ENCODE measurements around the gene CRADD.
"Not testable (repeated sequence)": the region's sequence is repeated elsewhere in the genome, so short reads cannot be mapped to it uniquely, and the experiment has no call there.

Gene CRADD

DNA sequence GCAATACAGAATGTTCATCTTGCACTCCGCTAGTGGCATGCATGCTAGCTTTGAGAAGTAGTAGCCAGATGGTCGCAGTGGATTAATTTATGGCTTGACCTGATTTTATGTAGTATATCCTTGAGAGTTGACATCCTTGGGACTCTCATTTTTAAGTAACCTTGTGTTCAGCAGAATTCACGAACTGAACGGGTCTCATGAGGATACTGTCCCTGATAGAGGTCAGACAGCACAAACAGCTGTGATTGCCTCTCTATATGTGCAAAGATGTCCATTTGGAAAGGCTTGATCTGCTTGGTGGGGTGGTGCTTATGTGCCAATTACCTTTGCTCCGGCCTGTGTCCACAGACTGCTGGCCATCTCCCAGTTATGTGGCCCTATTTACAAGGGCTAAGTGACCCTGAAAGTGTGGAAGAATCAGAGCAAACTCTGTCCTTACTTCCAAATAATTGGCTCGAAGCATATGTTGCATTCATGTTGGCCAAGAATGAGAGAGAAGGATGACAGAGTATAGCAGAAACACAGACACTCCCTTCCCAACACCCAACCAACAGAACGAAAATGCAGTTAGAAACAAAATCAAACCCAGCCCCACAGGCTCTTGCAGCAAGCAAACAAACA lies 167.1 kb downstream of the CRADD start:
- no peak for DNase-seq (ENCODE audit: low read depth)

DNA sequence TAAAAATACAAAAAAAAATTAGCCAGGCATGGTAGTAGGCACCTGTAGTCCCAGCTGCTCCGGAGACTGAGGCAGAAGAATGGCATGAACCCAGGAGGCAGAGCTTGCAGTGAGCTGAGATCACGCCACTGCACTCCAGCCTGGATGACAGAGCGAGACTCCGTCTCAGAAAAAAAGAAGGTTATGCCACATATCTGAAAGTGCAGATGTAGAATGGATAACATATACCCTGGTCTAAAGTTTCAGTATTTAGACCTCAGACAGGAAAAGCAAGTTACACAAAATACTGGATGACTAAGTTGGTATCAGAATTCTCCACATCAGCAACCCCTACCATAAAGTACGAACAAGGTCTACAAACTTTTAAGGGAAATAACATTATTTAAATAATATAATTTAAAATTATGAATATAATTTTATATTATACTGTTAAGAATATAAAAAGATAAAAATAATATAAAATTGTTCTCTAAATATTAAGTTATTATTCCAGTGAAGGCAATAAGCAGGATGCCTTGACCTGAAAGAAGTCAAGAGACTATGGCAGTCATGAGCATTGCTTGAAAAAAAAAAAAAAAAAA lies 169.9 kb downstream of the CRADD start:
- DNase-seq (ENCODE audit: low read depth) = no peak

DNA sequence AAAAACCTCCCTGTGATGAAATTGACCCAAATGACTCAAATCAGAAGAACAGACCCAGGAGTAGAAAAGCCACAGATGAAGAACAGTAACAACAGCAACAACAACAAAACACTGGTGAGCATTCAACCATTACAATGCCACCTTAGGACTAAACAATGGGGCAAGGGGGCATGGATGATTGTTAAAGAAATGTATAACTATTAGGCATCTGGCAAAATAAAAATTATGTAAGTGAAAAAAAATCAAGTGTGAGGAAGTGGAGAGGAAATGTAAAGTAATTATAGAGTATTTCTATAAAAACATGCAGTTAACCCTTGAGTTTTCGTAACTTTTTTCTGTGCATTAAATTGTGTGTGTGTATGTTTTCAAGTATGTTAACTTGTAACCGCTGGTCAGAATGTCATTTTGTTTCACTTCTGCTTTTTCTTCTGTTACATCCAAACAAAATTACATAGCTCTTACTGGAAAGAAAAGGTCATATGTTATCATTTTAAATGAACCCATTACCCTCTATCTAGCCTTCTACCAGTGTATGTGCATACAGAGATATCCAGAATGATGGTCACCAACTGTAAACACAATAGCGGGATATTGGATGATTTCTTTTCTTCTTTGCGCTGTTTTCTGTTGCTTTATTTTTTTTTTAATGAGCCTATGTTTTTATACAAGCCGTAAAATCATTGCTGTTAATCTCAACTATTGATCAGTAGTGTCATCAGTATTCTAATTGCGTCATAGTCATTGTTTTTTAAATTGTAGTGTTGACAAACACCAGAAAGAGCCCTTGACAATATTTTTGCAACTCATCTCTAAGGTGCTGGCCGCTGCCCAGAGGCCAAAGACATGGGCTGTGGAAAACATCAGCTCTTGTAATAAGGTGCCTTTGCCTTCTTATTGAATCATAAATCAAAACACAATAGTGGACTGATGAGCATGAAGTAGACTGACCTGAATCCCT lies 170.6 kb downstream of the CRADD start:
- no peak for DNase-seq (ENCODE audit: low read depth)

DNA sequence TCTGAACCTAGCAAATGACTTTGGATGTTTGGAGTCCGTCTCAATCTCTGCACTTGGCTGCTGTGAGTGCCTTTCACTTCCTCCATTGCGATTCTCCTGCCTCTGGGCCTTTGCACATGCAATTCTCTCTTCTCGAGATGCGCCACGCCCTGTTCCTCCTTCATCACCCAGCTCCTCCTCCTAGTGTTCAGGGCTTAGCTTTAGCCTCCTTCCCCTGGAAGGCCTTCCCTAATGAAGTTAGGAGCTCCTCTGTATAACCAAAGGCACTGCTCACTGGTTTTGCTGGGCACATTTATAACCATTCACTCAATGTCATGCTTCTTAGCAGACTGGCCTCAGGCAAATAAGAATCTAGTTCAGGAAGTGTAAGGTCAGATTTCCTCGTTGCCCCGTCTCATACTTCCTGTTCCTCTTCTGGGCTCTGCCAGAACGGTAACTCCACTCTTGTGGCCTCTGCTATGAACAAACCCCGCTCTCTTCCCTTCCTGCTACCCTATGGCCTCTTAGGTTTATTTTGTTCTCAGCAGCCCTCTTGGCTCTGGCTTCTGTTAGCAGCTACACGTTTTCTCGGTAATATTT lies 171.4 kb downstream of the CRADD start:
- no peak for DNase-seq (ENCODE audit: low read depth)

- no peak for DNase-seq (ENCODE audit: low read depth)
These were observed 172.8 kb downstream of the CRADD start for GRCh38 chr12:93849946-93850345.

- no peak for DNase-seq (ENCODE audit: low read depth)
These were observed 173.5 kb downstream of the CRADD start for GRCh38 chr12:93850481-93851256.

DNA sequence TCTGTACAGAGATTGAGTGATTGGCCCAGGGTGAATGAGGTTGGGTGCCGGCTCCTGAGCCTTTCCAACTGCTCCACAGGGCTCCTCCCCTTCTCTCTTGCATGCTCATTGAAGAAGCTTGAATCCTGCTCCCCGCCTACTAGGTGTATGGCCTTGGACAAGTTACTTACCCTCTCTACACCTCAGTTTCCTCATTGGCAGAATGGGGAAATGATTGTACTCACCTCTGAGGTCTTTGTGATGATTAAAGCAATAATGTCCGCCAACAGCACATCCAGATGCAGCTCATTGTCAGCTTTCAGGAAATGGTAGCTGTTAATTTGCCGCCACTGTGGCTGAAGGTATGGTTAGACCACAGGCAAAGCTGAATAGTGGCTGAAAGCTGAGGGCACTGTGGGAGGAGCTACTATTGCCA lies 174.1 kb downstream of the CRADD start:
- DNase-seq (ENCODE audit: low read depth) = peak; percentile 9

GRCh38 chr12:93852173-93852591 lies 175.0 kb downstream of the CRADD start:
- DNase-seq (ENCODE audit: low read depth) = no peak

- no peak for DNase-seq (ENCODE audit: low read depth)
These were observed 176.7 kb downstream of the CRADD start for GRCh38 chr12:93853698-93854478.

- DNase-seq (ENCODE audit: low read depth) = no peak
These were observed 178.1 kb downstream of the CRADD start for GRCh38 chr12:93855261-93855660.

- DNase-seq (ENCODE audit: low read depth) = no peak
These were observed 179.4 kb downstream of the CRADD start for GRCh38 chr12:93856611-93857010.

- no peak for DNase-seq (ENCODE audit: low read depth)
These were observed 180.2 kb downstream of the CRADD start for GRCh38 chr12:93857279-93857938.

DNA sequence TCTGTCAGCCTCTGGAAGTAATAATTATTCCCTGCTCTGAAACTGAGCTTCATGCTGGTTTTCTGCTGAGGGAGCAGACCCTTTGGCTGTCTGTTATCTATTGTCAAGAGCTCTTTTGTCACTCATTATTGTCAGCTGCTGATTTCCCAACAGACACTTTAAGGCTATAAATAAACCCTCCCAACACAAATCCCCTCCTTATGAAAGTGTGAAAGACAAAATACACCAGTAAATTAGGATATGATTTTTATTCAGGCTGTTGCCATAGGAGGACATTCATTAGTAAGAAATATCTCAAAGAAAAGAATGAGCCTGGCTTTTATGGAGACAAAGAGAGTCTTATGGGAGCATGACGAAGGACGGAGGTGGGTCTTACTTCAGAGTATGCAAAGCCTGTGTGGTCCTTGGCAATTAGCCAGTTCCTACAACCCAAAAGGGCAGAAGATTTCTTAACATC lies 180.8 kb downstream of the CRADD start:
- no peak for DNase-seq (ENCODE audit: low read depth)

DNA sequence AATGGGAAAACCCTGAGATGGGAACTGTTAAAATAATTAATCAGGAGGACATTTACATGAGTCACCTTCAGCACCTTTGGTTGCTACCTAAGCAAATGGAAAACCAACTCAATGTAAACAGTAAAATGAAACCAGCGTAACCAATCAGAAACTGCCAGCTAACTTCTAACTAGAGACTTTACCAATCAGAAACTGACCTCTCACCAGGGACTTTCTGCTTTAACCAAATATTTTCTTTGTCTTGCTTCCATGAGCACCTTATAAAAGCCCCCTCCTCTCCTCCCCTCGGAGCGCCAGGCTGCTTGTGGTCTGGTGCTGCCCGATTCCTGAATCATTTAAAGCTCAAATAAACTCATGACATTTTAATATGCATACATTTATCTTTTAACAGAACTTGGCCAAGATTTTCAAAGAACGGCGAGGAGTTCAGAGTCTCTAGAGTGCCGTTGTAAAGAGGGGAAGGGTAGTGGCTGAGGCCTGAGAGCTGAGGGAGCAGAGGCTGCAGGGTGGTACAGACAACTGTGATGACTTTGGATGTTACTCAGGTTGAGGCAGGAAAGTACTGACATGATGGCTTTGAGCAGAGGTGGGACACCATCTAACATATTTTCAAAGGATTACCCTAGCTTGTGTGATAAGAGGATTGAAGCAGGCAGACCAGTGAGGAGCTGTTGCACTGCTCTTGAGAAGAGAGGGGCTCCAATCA lies 183.6 kb downstream of the CRADD start:
- no peak for DNase-seq (ENCODE audit: low read depth)

- no peak for DNase-seq (ENCODE audit: low read depth)
These were observed 185.2 kb downstream of the CRADD start for GRCh38 chr12:93862424-93862823.

DNA sequence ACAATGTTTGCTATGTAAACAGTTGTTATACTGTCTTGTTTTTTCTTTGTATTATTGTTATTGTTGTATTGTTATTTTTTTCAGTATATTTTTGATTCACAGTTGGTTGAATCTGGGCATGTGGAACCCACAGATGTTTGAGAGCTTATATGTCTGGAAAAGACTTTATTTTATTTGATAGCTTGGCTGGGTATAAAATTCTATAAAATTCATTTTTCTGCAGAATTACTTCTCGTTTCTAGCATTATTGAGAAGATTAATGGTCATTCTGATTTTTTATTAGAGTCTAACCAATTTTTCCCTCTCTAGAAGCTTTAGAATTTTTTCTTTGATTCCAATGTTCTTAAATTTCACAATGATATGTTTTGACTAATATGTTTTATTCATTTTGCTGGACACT lies 188.6 kb downstream of the CRADD start:
- DNase-seq (ENCODE audit: low read depth) = no peak

GRCh38 chr12:93868771-93869170 lies 191.6 kb downstream of the CRADD start:
- no peak for DNase-seq (ENCODE audit: low read depth)

GRCh38 chr12:93870020-93870795 lies 193.0 kb downstream of the CRADD start:
- DNase-seq (ENCODE audit: low read depth) = no peak

DNA sequence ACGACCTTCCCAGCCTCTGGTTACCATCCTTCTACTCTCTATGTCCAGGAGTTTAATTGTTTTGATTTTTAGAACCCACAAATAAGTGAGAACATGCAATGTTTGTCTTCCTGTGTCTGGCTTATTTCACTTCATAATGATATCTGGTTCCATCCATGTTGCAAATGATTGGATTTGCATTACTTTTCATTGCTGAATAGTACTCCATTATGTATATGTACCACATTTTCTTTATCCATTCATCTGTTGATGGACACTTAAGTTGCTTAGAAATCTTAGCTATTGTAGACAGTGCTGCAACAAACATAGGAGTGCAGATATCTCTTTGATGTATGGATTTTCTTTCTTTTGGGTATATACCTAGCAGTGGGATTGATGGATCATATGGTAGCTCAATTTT lies 194.4 kb downstream of the CRADD start:
- DNase-seq (ENCODE audit: low read depth) = not testable (repeated sequence)

Measured in activated T-cell treated with anti-CD3 and anti-CD28 coated beads for 48 hours (primary cell).